ENCODE data around the gene TMCC2. TPM values are rescaled to one million over a fixed set of nuclear protein-coding genes. Genes with fewer than 3 reads are reported as not detected.
"Not testable (repeated sequence)": the region's sequence is repeated elsewhere in the genome, so short reads cannot be mapped to it uniquely, and the experiment has no call there.

Gene TMCC2
- total RNA-seq, 1 donor from 2014 or later = 16.5 TPM

GRCh38 chr1:205216588-205216987 lies 11.2 kb upstream of the TMCC2 start:
- no peak for DNase-seq

- no peak for DNase-seq
These were observed 10.3 kb upstream of the TMCC2 start for GRCh38 chr1:205217418-205217817.

GRCh38 chr1:205220421-205220820 lies 7.3 kb upstream of the TMCC2 start:
- no peak for DNase-seq

- no peak for DNase-seq
These were observed 3.0 kb upstream of the TMCC2 start for GRCh38 chr1:205224736-205225135.

- DNase-seq = no peak
These were observed 1.6 kb upstream of the TMCC2 start for GRCh38 chr1:205225901-205226765.

- DNase-seq = peak; percentile 18
These were observed 720 bp upstream of the TMCC2 start for GRCh38 chr1:205226868-205227583.

- DNase-seq = no peak
These were observed 361 bp downstream of the TMCC2 start for GRCh38 chr1:205228093-205228521.

- peak; percentile 26 for DNase-seq
These were observed 1.7 kb downstream of the TMCC2 start for GRCh38 chr1:205229399-205229871.

- no peak for DNase-seq
These were observed 2.4 kb downstream of the TMCC2 start for GRCh38 chr1:205229916-205230700.

- no peak for DNase-seq
These were observed 3.2 kb downstream of the TMCC2 start for GRCh38 chr1:205230982-205231381.

- no peak for DNase-seq
These were observed 4.5 kb downstream of the TMCC2 start for GRCh38 chr1:205232127-205232820.

GRCh38 chr1:205232945-205233397 lies 5.2 kb downstream of the TMCC2 start:
- DNase-seq = no peak

GRCh38 chr1:205233986-205234385 lies 6.2 kb downstream of the TMCC2 start:
- not testable (repeated sequence) for DNase-seq

- no peak for DNase-seq
These were observed 8.2 kb downstream of the TMCC2 start for GRCh38 chr1:205235951-205236350.

GRCh38 chr1:205236526-205236925 lies 8.8 kb downstream of the TMCC2 start:
- no peak for DNase-seq

- DNase-seq = no peak
These were observed 9.3 kb downstream of the TMCC2 start for GRCh38 chr1:205236951-205237475.

- DNase-seq = no peak
These were observed 10.1 kb downstream of the TMCC2 start for GRCh38 chr1:205237526-205238484.

- DNase-seq = no peak
These were observed 11.3 kb downstream of the TMCC2 start for GRCh38 chr1:205239078-205239477.

- DNase-seq = no peak
These were observed 12.4 kb downstream of the TMCC2 start for GRCh38 chr1:205240118-205240517.

GRCh38 chr1:205240569-205240968 lies 12.8 kb downstream of the TMCC2 start:
- no peak for DNase-seq

All from skin of body (tissue), 2 donors.